Activated T-cell treated with anti-CD3 and anti-CD28 coated beads for 24 hours (primary cell): ENCODE results near the gene PXK.
"Not testable (repeated sequence)": the region's sequence is repeated elsewhere in the genome, so short reads cannot be mapped to it uniquely, and the experiment has no call there.

ENCODE experiments used
- DNase-seq: peaks from one replicate; pipeline ENCODE4 v3.0.0-alpha.2; 2020; ENCODE audit warnings: low read depth

The PXK gene

DNA sequence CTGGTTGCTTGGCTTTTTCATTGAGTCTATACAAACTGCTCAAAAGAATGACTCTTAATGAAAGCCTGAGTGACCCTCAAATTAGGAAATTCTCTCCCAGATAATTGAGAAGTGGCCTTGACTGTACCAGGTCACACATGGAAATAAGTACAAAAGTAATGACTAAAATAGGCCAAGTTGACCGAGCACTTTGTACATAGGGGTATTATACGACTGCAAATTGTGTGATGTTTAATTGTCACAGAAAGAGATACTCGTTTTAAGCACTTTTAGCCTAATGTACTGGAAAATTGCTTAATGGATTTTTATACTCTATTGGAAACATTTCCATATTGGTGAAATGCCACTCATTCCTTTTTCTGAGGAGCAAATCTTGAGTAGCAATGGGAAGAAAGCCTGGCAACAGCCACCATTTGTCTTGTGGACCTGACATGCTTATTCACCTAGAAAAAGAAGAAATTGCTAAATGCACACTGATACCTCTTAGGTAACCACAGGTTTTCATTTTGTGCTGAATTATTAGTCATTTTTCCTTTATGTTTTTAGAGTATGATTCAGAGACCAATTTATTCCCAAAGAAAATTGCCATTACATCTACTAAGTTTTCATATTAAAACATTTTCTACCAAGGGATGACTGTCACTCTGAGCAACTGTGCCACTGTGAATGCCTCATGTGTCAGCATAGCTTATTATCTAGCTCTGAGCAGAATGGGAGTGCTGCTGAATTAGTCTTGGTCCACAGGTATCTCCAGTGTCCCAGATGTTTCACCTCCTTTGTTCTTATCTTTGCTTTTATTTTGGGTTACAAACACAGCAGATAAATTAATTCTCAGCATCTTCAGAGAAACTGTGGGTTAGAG lies 8.9 kb upstream of the PXK start:
- no peak for DNase-seq

DNA sequence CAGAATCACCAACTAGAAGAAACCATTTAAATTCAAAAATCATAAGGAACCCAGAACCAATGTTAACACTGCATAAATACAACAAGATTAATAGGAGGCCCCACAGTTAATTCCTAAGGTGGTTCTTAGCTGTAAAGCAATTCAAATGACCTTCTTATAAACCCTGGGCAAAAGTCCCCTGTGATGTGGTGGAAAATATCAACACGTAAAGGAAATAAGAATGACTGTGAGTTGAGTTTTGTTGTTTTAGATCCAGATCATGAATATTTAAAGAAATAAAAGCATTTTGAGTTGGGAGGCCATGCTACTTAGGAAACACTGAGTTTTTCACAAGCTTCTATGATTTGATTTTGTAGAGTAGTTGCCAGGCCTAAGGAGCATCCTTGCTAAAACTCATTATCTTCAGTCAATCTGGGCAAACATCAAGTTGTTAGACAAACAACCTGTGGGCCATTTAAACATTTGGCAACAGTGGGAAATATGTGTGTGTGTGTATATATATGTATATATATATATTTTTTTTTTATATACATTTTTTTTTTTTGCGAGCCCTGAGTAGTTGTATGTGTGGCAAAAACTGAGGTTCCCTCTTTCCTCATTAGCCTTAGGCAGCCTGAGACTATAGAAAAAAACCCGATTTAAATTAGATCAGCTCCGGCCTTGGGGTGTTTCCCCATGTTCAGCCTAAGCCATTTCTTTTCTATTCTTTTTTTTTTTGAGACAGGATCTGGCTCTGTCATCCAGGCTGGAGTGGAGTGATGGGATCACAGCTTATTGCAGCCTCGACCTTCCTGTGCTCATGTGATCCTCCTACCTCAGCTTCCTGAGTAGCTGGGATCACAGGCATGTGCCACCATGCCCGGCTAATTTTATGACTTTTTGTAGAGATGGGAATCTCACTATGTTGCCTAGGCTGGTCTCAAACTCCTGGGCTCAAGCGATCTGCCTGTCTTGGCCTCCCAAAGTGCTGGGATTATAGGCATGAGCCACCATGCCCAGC lies 8.0 kb upstream of the PXK start:
- DNase-seq: no peak

DNA sequence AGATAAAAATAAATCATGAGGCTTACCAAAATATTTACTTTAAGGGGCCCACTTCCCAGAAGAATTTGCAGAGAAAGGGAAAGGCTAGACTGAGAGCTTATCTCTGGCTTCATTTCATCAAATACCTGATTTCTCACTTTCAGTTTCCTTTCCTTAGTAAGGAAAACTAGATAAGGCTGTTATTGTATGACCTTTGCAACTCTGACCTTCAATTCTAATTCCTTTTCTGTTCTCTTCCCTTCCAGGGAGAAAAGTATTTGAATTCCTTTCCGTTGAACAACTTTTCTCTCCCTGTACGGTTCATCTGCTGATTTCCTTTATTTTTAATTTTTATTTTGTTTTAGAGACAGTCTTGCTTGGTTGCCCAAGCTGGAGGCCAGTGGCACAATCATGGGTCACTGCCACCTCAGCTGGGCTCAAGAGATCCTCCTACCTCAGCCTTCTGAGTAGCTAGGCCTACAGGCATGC lies 7.1 kb upstream of the PXK start:
- no peak for DNase-seq

DNA sequence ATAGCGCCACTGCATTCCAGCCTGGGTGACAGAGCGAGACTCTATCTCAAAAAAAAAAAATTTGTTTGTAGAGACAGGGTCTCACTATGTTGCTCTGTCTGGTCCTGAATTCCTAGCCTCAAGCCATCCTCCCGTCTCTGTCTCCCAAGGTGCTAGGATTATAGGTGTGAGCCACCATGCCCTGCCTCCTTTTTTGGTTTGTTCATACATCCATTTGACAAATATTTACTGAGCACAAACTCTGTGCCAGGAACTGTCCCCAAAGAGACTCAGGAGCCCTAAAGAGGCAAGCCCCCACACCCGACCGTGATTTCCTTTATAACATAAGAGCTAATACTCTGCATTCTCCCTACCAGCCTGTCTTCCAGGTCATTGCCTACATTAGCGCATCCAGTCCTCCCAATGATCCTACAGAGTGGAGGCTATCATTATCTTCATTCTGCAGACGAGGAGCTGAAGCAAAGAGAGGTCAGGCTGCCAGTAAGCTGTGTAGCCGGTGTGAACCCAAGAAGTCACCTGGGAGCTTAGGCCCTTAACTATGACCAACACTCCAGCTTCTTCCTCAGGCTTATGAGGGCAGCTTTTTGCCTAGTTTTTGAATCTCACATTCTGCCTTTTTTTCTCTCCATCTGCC lies 6.3 kb upstream of the PXK start:
- no peak for DNase-seq

DNA sequence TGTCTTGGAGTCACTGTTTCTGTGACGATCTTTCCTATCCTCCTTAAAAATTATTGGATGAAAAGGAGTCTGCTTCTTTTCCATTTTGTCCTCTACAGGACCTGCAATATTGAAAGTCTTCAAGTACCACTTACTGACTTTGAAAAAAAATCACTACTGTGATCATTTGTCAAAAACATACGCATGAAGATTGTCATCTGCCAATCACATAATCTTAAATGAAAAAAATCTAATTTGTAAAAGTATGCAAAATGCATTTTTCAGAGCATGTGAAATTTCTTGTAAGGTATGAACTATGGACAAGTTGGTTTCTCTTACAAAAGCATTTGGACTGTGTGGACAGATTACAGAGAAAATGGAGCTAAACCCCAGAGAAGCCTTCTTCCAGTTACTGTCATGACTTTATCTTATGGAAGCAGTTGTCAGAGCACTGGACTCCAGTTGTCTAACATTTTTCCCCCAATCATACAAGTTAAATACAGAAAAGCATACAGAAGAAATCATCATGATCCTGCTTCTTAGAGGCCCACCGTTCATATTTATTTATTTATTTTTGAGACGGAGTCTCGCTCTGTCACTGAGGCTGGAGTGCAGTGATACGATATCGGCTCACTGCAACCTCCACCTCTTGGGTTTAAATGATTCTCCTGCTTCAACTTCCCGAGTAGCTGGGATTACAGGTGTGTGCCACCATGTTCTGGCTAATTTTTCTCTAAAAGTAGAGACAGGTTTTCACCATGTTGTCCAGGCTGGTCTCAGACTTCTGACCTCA lies 3.4 kb upstream of the PXK start:
- DNase-seq: no peak

DNA sequence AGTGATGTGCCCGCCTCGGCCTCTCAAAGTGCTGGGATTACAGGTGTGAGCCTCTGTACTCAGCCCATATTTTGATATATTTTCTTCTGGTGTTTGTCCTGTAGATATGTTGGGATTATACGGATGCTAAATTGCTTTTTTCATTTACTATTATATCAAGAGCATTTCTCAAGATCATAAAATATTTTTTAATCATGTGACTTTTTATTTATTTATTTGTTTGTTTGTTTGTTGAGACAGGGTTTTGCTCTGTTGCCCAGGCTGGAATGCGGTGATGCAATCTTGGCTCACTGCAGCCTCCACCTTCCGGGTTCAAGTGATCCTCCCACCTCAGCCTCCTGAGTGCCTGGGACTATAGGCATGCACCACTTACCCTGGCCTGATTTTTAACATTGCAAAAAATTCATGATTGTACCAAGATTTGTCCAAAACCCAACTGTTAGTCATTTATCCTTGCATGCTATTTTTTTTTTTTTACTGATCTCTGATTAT lies 2.7 kb upstream of the PXK start:
- DNase-seq: no peak

DNA sequence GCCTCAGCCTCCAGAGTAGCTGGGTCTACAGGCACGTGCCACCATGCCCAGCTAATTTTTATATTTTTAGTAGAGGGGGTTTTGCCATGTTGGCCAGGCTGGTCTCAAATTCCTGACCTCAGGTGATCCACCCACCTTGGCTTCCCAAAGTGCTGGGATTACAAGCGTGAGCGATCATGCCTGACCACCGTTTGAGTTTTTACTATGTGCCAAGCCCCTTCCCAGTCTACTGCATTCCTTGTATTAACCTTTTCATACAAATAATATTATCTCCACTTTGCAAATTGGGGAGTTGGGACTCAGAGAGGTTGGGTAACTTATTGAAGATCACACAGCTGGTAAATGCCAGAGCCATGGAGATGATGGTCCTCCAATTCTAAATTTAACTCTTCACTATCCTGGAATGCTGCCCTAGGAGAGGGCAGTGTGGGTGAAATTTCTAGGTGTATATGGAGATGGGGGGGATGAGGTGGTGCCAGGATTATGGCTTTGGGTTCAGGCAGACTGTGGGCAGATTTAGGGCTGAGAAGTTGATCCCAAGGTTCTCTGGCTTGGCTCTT lies 1.0 kb upstream of the PXK start:
- no peak for DNase-seq

- no peak for DNase-seq
Measured at GRCh38 chr3:58333206-58334012, 717 bp downstream of the PXK start.

GRCh38 chr3:58334013-58334321 lies 1.3 kb downstream of the PXK start:
- no peak for DNase-seq

DNA sequence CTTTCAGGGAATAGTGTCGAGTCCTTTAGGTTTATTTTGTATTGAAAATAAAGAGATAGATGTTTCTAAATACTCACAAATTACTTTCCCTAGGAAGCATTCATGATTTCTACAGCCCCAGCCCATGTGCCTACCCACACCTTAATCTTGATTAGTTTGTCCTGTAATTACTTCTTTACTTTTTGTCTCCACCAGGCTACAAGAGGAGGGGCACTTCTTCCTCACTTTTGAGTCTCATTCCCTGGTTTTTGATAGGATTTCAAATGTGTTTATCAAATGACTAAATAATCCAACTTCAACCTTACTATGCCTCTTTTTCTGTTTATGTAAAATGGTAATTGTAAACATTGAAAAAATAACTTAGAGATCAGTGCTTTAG lies 1.8 kb downstream of the PXK start:
- DNase-seq: no peak

DNA sequence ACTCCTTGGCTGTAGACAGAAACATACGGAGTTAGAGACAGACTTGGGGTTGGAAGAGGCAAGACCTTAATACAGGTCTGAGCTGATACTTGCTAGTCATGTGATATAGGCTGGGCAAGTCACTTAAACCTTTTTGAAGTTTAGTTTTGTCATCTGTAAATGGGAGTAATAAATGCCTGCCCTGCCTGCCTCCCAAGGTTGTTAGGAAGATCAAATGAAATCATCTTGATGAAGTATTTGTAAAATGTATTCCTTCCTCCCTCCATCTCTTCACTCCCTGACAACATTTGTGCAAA lies 2.9 kb downstream of the PXK start:
- DNase-seq: no peak

DNA sequence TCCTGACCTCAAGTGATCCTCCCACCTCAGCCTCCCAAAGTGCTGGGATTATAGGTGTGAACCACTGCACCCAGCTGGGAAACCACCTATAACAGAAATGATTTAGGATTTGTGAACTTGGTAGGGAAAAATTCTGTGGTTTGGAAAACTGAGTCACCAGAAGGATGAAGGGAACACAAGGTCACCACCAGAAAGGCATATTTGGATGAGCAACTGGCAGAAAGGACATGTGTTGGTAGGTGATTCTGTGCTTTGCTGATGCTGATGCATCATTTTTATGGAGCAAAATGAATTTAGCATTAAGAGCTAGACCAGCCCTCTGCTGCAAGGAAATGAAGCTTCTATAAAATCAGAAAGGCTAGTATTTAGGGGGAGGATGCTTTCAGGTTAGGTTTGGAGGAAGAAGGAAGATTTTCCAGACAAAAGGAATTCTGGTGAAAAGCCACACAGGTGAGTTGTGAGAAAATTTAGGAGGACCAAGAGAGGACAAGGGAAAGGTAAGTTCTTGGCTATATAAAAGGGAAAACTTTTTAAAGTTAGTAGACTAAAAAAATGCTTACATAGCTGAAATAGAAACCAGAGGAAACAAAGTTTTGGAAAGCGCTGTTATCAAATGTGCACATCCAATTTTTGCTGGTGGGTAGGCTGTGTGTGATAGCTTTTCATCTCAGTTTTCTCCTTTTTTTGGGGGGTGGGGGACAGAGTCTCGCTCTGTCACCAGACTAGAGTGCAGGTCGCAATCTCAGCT lies 3.6 kb downstream of the PXK start:
- no peak for DNase-seq

- no peak for DNase-seq
Measured at GRCh38 chr3:58337190-58337589, 4.5 kb downstream of the PXK start.

GRCh38 chr3:58339146-58339545 lies 6.5 kb downstream of the PXK start:
- DNase-seq: not testable (repeated sequence)

GRCh38 chr3:58340594-58341244 lies 8.0 kb downstream of the PXK start:
- no peak for DNase-seq

GRCh38 chr3:58341376-58341775 lies 8.7 kb downstream of the PXK start:
- DNase-seq: no peak

DNA sequence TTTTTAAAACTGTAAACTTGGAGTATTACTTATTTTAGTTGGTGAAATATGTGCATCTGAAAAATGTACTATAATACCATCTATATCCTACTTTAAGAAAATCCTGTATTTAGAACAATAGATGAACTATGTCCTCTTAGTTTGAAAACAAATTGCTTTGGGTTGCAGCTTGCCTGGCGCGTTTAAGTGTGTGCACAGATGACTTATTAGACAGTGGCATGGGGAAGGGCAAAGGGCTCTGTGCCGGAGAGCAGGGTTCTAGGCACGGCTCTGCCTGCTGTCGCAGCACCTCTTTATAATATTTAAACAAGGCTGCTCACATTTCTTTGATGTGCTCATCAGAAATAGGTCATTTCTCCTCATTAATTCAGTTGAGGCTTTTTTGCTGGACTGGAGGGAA lies 10.0 kb downstream of the PXK start:
- DNase-seq: no peak

DNA sequence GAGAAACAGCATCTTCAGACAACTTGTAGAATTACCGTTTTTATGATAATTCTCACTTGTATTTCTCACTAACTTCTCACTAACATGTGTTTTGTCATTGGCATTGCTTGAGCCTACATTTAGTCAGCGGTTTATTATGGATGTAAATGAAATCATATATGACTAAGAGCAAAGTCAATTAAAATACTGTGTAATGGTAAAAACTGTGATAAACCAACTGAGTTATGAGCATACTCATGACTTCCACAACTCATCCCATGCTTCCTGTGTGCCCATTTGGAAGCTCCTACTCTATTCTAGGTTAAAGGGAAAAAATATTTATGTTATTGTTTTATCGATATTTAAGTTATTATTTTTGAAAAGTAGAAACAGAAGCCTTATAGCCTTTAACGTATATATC lies 12.8 kb downstream of the PXK start:
- no peak for DNase-seq

- DNase-seq: no peak
Measured at GRCh38 chr3:58346368-58346767, 13.7 kb downstream of the PXK start.
